RWPE2 (cell line): ENCODE measurements around the gene DZIP1L.

Experiments used
- ATAC-seq: fragments of 200-7000 bp; cut with Tn5 transposase; 3 replicates; pipeline ENCODE4 v1.9.1; 2021; ENCODE audit warnings: low read depth
- DNase-seq: peaks from one replicate; pipeline ENCODE4 v3.0.0-alpha.2; 2020; ENCODE audit warnings: low spot score
- H3K27ac ChIP-seq: fragments of 450-650 bp; 2 replicates; pipeline ENCODE4 v1.5.1; 2017; ENCODE audit warnings: mild to moderate bottlenecking; ENCODE audit not compliant: poor library complexity, severe bottlenecking
- H3K27me3 ChIP-seq: fragments of 250-450 bp; sonication (Bioruptor Pico); 2 replicates; pipeline ENCODE4 v1.5.1; 2021; ENCODE audit warnings: mild to moderate bottlenecking, moderate library complexity; ENCODE audit not compliant: insufficient read depth, poor library complexity, severe bottlenecking
- H3K36me3 ChIP-seq: fragments of 250-450 bp; sonication (Bioruptor Pico); 2 replicates; pipeline ENCODE4 v1.5.1; 2020; ENCODE audit warnings: low read depth, mild to moderate bottlenecking, moderate library complexity
- H3K4me1 ChIP-seq: fragments of 250-450 bp; sonication (Bioruptor Pico); 2 replicates; pipeline ENCODE4 v1.5.1; 2021; ENCODE audit warnings: mild to moderate bottlenecking, moderate library complexity; ENCODE audit not compliant: insufficient read depth, poor library complexity, severe bottlenecking
- H3K4me3 ChIP-seq: fragments of 250-450 bp; sonication (Bioruptor Pico); 2 replicates; pipeline ENCODE4 v1.5.1; 2021; ENCODE audit warnings: mild to moderate bottlenecking, moderate library complexity; ENCODE audit not compliant: severe bottlenecking
- H3K9me3 ChIP-seq: fragments of 250-450 bp; sonication (Bioruptor Pico); 2 replicates; pipeline ENCODE4 v1.5.1; 2021; ENCODE audit warnings: mild to moderate bottlenecking, moderate library complexity; ENCODE audit not compliant: severe bottlenecking
- CTCF ChIP-seq: fragments of 450-650 bp; IDR thresholded peaks from one replicate; pipeline ENCODE4 v1.5.1; 2017; ENCODE audit warnings: mild to moderate bottlenecking, moderate library complexity; ENCODE audit not compliant: poor library complexity, severe bottlenecking

The DZIP1L gene

GRCh38 chr3:138057384-138057783 lies 58.0 kb downstream of the DZIP1L start:
- no peak for TF ChIP-seq CTCF
- ATAC-seq: no peak
- Histone ChIP-seq H3K27me3 (no peaks in the 10 kb centered on the region), H3K36me3 (no peaks in the 10 kb centered on the region), H3K27ac (no peak overlapping the region), H3K4me1 (no peaks in the 10 kb centered on the region), H3K4me3 (no peak overlapping the region), H3K9me3 (no peaks in the 10 kb centered on the region)
- no peak for DNase-seq

- DNase-seq (no peak), ATAC-seq (no peak)
- Histone ChIP-seq H3K4me1 (no peaks in the 10 kb centered on the region), H3K27me3 (no peaks in the 10 kb centered on the region), H3K9me3 (no peaks in the 10 kb centered on the region), H3K4me3 (no peak overlapping the region), H3K27ac (no peak overlapping the region), H3K36me3 (no peaks in the 10 kb centered on the region)
- TF ChIP-seq CTCF: no peak
Observed at GRCh38 chr3:138054057-138054456, 61.4 kb downstream of the DZIP1L start.

- peak; percentile 87 for TF ChIP-seq CTCF
- Histone ChIP-seq H3K9me3 (no peaks in the 10 kb centered on the region), H3K27ac (no peak overlapping the region), H3K4me1 (no peaks in the 10 kb centered on the region), H3K27me3 (no peaks in the 10 kb centered on the region), H3K4me3 (no peak overlapping the region), H3K36me3 (no peaks in the 10 kb centered on the region)
- ATAC-seq (peak; percentile 83), DNase-seq (no peak)
Observed at GRCh38 chr3:138051947-138052802, 63.2 kb downstream of the DZIP1L start.

GRCh38 chr3:138049157-138049919 lies 66.1 kb downstream of the DZIP1L start:
- H3K4me1 ChIP-seq: peaks cover 2% of the 10 kb centered on the region
- no peak overlapping the region for H3K4me3 ChIP-seq
- ATAC-seq: peak; percentile 25; the same call in 1 of the 3 replicates
- no peak for DNase-seq
- no peaks in the 10 kb centered on the region for H3K36me3 ChIP-seq
- no peaks in the 10 kb centered on the region for H3K27me3 ChIP-seq
- no peak overlapping the region for H3K27ac ChIP-seq
- no peaks in the 10 kb centered on the region for H3K9me3 ChIP-seq
- no peak for TF ChIP-seq CTCF
